Stimulated activated CD4-positive, alpha-beta T cell treated with anti-CD3 and anti-CD28 coated beads, Interleukin-4, amount 100 ng/mL, for 1 hour (primary cell): ENCODE measurements around the gene EOLA2.
"Not testable (repeated sequence)": the region's sequence is repeated elsewhere in the genome, so short reads cannot be mapped to it uniquely, and the experiment has no call there.

Experiments
- DNase-seq: peaks from one replicate; pipeline ENCODE4 v3.0.0-alpha.2; 2020

Gene EOLA2

GRCh38 chrX:149938427-149938880 lies at the start of gene EOLA2:
EOLA2 (minus strand) TSS chrX:149938491; CDS start chrX:149933874, 4,617 bp downstream.
- DNase-seq: peak; percentile 88

DNA sequence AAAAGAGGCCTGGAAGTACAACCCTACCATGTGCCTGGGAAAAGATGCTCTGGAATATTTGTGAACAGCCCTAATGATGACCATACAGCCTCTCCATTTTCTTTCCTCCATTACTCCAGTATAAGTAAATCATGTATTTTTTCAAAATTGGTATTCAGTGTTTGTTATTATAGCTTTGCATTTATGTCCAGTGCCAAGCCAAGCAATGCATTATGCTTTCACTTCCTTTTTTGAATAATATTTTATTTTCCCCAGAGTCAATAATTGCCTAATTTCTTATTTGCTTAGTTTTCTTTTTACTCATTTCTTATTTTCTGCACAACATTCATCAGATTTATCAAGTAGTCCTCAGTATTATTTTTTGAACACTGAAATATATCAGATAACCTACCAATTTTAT lies 49.3 kb upstream of the EOLA2 start:
- DNase-seq: no peak

- no peak for DNase-seq
These were observed 46.1 kb upstream of the EOLA2 start for GRCh38 chrX:149984411-149984810.

DNA sequence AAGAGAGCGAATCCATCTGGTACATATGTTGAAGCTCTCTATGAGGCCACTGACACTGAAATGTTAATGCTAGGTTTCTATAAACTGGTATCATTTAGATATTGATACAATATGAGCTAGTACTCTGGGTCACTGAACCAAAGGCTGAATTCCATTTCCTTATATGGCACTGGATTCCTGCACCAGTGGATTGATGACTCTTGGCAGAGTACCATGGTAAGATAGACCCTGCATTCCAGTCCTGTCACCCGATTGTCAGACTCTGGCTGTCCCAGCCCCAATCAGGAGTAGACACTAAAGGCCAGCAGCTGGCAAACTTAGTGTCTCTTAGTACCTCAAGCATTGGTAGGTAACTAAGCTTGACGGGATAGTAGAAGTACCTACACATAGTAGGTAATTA lies 44.0 kb upstream of the EOLA2 start:
- DNase-seq: no peak

DNA sequence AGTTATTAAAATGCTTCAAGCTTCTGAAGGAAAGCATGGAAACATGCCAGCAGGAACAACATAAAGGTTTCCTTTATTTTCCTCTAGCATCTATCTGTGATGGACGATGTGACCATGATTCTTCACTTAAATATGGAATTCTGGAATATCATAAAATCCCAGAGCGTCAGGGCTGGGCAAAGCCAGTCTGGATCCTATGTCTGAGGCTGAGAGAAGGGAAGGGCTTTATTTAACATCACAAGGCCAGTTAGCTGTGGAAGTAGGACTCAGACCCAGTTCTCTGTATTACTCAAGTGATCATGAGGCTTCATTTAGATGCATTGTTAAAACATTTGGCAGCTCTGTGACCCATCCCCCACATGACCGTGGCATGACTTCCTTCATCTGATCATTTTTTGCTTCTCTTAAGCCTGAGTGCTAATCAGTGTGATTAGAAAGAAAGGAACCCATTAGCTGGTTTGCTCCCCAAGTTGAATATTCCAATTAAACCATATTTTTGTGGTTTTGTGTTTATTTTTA lies 40.9 kb upstream of the EOLA2 start:
- DNase-seq: no peak

- DNase-seq: peak; percentile 8
These were observed 24.8 kb upstream of the EOLA2 start for GRCh38 chrX:149962859-149963757.

DNA sequence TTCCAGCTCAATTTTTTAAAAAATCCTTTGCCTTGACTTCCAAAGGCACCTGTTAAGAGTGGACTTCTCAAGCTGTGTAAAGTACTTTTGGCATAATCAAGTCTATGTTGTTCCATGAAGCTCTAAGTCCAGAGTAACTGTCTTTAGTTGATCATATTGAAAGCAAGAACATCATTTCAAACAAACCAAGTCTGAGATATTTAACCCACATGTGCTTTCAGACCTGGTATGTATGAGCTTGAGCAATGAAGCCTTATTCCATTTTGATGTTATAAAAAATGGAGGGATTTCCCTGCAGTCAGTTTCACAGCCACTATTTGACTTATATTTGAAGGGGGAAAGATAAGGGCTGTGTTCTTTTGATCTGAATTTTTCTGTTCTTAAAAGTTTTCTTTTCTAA lies 23.7 kb upstream of the EOLA2 start:
- no peak for DNase-seq

DNA sequence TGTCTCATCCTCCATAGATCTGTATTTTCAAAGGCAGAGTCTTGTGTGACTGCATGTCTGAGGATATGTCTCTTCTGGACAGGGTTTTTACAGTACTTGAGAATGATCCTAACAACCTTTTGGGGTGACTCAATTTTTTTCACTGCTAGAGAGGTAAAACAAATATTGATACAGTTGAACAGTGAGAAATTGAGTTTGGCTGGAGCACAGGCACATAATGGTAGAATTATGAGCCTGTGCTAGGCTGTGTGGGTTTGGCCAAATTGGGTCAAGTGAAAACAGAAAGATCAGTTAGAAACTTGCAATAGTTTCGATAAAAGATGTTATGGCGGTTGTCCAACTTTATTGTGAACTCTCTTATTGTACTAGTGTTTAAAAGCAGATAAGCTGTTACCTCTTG lies 23.3 kb upstream of the EOLA2 start:
- no peak for DNase-seq

DNA sequence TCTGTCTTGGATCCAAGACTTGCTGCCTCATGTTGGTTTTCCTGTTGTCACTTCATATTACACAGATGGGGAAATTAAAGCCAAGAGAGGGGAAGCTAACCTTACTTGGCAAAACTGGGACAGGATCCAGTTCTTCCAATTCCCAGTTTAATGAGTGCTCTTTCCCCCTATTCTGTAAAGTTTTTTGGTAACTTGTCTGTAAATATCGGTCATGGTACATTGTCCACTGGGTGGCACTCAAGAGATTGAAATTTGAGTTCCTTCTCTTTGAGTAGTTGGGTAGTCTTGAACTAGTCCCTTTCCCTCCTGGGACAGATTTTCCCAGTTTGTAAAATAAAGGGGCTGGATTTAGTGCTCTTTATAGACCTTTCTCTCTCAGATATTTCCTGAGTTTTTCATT lies 12.4 kb upstream of the EOLA2 start:
- DNase-seq: no peak

- no peak for DNase-seq
These were observed 11.6 kb upstream of the EOLA2 start for GRCh38 chrX:149949743-149950436.

DNA sequence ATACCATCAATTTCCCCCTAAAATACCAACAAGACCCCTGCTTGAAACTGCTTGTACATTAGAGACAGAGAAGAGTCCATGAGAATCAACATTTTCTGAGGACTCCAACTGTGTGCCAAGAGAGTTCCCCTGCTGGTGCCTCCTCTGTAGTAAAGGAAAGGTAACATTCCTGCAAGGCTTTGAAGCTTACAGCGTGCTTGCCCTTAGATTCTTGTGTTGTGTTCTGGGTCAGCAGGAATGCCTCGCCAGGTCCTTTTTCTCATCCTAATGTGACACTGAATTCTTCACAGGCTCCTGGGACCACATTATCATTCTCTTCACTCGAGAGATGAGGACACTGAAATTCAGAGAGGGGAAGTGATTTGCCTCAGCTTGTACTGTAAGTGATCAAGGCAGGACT lies 9.7 kb upstream of the EOLA2 start:
- no peak for DNase-seq

DNA sequence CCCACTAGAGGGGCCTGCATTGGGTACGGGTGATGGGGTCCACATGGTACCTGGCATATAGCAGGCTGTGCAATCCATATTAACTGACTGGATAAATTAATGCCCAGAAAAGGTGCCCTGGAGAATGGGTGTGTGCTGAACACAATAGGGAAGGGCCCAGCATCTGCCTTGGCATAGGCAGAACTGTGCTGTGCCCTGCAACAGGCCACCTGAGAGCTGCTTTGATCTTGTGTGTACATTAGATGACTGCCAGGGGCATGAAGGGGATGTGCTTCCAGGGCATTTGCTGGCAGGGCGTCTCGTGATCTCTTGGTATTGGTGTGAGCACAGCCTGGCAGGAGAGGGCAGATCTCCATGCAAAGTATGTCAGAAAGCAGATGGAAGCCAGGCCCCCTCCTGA lies 8.6 kb upstream of the EOLA2 start:
- DNase-seq: not testable (repeated sequence)

DNA sequence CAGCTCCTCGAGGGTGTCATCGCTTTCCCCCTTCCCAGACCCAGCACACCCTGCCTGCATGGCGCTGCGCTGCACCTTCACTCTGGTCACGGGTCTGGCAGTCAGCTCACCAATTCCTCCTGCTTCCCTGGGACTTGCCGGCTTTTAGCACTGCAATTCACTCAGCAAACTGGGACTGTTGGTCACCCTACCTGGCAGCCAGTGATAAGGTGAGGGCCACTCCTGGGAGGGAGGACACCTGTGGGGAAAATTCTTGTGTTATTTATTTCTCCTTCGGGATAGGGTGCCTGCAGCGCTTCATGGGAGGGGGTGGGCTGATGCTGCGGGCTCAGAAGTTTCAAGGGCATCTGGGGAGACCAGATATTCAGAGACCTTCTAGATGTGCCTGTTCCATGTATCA lies 7.5 kb upstream of the EOLA2 start:
- not testable (repeated sequence) for DNase-seq

- DNase-seq: not testable (repeated sequence)
These were observed 6.9 kb upstream of the EOLA2 start for GRCh38 chrX:149945087-149945670.

DNA sequence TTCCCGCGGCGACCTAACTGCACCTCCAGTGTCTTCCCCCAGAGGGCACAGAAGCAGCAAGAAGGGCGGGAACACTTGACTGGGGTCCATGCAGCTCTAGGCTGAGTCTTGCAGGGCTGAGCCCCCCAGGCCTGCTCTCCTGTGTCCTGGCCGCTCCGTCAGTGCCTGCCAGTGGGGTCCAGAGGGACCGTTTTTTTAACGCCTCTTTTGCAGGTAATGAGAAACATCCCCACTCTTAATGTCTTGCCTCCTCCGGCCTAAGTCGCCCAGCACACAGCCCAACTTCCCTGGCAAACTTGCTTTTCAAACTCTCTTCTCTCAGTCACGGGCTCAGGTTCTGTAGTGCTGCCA lies 2.4 kb upstream of the EOLA2 start:
- DNase-seq: not testable (repeated sequence)

DNA sequence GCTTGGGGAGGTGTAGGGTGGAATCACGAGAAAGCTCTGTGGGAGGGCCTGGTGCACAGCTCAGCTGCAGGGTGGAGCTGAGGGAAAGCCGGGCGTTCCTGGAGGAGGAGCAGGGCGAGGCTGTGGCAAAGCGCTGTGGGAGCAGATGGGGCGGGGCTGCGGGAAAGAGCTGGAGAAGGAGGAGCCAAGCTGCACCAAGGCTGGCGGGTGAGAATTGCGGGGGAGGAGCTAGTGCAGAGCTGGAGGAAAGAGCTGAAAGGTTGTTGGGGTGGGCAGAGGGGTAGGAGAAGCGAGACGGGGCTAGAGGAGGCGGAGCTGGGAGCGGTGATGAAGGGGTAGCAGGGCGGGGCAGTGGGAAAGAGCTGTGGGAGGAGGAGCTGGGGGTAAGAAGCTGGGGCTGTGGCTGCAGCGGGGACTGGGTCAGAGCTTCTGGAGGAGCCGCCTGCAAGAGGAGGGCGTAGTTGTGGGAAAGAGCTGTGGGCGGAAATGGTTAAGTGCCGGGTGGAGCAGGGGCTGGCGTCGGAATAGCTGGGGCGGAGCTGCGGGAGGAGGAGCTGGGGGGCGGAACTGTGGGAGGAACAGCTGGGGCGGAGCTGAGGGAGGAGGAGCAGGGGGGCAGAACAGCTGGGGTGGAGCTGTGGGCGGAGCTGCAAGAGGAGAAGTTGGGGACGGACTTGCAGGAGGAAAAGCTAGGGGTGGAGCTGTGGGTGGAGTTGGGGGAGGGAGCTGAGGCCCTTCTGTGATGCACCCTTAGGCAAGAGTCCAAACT lies 1.8 kb upstream of the EOLA2 start:
- DNase-seq: peak; percentile 86

- no peak for DNase-seq
These were observed 1.3 kb upstream of the EOLA2 start for GRCh38 chrX:149939655-149939904.

DNA sequence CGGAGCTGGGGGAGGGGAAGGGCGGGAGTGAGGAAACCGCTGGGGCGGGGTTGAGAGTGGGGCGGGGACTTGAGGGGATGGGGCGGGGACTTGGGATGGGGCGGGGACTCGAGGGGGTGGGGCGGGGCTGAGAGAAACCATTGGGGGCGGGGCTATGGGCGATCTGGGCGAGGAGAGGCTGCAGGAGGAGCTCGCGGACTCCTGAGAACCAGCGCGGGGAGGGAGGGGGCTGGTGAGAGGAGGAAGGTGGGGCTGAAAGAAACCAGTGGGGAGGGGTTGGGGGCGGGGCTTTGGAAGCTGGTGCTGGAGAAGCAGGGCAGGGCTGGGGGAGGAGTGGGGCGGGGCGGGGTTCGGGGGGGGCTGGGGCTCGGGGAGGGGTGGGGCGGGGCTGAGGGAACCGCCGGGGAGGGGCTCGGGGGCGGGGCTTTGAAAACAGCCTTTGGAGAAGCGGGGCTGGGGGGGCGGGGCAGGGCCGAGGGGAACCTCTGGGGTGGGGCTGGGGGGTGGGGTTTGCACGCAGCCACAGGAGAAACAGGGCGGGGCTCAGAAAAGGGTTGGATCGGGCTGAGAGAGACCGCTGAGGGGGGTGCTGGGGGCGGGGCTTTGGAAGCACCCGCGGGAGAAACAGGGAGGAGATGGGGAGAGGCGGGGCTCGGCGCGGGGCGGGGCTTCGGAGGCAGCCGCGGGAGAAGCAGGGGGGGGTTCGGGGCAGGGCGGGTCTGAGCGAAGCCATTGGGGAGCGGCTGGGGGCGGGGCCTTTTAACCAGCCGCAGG lies 777 bp upstream of the EOLA2 start:
- DNase-seq: peak; percentile 86

DNA sequence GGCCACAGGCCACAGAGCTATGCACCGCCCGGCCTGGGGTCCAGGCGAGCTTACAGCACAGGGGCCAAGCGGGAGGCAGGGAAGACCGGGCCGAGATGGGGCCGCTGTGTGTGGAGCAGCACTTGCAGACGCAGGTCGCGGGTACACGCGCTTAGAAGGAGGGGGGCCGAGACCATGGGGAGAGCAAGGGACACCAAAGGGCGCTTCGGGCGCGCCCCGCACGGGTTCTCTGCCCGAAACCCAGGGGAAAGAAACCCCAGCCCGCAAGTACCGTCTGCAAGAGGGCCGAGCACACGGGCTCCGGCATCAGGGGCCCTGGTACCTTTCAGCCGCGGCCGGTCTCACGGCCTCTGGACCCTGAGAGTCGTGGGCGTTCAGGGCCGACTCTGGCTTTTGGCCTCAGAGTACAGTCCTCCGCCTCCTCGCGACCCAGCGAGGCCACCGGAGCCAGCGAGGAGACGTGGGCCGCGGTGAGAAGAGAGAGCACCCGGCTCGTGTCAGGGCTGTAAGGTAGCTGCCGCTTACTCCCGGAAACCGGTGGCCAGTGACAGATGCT lies 342 bp downstream of the EOLA2 start:
- no peak for DNase-seq

- not testable (repeated sequence) for DNase-seq
These were observed 963 bp downstream of the EOLA2 start for GRCh38 chrX:149937328-149937727.

DNA sequence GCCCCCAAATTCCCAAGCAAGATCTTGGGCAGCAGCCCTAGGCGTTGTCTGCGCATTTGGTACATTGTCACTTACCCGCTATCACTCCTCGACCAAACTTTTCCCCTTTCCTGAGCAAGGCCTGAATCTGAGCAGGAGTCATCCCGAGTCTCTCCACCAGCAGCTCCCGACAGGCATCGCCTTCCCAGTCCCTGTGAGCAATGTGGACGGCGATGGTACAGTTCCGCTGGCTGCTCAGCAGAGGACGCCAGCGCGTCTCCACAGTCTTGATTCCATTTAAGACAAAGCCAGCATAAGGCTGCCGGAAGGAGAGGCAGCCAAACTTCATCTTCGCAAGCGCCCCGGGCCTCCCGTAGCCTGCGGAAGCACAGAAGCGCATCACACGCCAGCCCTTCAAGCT lies 4.7 kb downstream of the EOLA2 start:
- not testable (repeated sequence) for DNase-seq

DNA sequence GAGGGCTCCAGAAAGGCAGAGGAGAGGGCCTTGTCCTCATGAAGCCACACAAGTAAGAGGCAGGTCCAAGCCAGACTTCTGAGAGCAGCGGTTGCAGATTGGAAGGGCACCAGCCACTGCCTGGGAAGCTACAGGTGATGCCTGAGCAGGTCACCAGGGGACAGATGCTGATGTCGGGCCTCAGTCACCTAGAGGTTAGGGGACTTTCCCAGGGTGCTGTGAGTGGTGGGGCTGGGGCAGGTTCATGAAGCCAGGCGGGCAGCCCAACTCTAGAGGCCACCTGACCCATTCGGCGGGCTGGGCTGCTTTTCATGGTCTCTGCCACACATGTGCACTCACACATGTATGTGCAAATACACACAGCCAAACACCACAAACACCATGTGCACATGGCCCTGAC lies 5.3 kb downstream of the EOLA2 start:
- not testable (repeated sequence) for DNase-seq
